NCI-H128 (cell line): ENCODE data around the gene FNDC3A.

Source experiments
- DNase-seq: peaks from one replicate; lab custom pipeline; 2025; ENCODE audit not compliant: unreplicated experiment; lab: John Stamatoyannopoulos, UW

The FNDC3A gene

GRCh38 chr13:49213539-49213938, 237.8 kb downstream of the FNDC3A start:
- no peak for DNase-seq

DNA sequence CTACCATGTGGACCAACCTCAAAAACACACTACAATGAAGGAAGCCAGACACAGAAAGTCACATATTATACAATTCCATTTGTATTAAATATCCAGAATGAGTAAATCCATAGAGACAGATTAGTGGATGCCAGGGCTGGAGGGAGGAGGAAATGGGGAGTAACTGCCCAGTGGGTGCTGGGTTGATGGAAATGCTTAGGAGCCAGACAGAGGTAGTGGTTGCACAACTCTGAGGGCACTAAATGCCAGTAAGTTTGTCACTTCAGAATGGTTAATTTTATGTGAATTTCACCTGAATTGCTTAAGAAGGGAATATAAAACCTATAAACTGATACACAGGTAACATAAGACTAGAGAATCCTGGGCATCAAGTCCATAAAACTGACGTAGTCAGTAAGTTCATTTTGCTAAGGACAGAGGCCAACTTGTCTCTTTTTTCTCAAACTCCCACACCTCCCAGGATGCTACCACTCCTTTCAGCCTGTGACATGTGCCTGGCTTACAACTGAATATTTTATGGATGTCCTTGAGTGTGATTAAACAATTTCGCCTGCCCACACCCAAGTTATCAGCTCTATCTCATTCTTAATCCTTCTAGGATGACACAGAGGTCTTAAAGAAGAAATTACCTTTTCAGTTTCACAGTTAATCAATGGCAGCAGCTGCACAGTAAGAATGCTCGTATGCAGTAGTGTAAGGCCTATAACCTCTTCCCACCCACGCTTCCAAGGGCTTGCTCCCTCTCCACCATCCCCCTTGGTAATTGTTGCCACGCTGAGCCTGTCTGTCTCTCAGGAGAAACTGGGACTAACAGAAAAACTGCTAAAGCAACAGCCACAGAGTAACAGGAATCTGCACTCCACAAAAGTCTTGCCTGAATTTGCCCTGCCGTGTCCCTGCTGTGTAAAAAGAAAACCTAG, 238.5 kb downstream of the FNDC3A start:
- DNase-seq = no peak

DNA sequence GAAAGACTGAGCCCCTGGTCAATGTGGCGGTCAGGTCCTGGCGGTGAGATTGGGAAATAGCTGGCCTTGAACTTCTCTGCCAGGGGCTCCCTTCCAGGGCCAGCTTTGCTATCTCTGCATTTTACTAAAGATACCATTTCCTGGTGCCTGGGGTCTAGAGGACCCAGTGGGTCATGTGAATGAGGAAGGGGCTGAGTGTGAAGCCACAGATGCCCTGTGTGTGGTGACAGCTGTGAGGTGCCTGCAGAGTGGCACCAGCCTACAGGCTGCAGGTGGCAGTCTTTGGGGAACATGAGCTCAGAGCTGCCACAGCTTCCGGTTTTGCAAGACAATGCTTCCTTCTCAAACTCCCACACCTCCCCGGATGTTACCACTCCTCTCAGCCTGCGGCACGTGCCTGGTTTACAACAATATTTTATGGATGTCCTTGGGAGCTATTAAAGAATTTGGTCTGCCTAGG, 239.2 kb downstream of the FNDC3A start:
- DNase-seq = no peak

DNA sequence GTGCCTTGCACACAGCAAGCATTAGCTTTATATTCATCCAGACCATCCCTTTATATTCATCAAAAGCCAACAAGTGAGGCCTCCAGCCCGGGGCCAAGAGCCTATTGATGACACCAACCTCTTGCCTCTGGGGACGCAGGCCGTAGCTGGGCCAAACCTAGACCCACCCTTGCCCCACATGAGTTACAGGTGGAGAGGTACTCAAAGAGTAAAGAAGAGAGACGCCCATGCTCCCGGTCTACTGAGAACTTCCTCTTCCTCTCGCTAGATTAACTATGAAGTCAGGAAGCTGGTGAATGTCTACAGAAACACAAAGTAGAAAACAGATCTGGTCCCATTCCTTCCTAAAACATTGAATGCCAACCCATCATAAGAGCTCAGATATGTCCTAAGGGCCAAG, 240.6 kb downstream of the FNDC3A start:
- no peak for DNase-seq

DNA sequence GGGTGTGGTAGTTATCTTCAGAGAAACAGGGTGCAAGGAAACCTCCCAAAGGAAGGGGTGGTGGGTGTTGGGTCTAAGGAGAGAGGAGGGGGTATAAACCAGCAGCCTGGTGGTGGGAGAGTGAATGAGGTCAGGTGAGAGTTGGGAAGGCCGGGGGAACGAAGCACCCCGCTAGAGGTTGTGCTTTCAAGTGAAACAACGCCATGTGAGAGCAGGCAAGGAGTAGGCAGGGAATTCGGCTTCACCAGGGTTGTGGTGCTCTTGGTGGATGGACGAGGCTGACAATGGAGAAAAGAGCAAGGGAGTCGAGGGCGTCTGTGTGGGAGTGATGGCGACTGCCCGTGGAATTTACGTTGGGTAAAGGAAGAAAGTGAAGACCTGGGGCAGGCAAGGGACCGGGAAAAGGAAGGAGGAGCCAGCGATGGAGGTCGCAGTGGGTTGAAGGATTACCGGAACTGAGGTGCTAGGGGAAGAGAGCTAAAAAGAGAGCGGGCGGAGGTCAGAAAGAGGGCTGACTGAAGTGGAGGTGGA, 242.3 kb downstream of the FNDC3A start:
- no peak for DNase-seq

DNA sequence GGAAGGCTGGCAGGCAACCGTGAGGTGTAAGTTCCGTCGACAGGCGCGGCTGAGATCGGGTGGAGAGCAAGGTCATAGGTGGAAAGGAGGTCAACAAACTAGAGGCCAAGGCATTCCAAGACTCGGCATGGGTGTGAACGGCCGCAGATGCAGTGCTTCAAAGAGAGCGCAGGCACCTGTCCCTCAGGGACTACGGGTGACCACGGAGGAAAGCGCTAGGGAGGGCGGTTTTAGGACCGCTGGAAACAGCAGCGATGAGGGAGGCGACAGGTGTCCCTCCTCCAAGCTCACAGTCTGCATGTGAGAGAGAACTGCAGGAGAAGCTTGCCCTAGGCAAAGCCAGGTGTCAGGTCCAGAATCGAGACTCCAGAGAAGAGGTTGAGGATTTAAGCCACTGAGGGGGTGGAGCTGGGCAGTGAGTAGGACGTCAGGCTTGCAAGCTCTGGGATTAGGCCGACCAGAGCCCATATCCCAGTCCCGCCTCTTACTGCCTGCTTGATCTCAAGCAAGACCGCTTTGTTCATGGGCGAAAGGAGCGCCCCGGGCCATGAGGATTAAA, 242.9 kb downstream of the FNDC3A start:
- no peak for DNase-seq

GRCh38 chr13:49219647-49220035, 243.9 kb downstream of the FNDC3A start:
- DNase-seq = no peak

DNA sequence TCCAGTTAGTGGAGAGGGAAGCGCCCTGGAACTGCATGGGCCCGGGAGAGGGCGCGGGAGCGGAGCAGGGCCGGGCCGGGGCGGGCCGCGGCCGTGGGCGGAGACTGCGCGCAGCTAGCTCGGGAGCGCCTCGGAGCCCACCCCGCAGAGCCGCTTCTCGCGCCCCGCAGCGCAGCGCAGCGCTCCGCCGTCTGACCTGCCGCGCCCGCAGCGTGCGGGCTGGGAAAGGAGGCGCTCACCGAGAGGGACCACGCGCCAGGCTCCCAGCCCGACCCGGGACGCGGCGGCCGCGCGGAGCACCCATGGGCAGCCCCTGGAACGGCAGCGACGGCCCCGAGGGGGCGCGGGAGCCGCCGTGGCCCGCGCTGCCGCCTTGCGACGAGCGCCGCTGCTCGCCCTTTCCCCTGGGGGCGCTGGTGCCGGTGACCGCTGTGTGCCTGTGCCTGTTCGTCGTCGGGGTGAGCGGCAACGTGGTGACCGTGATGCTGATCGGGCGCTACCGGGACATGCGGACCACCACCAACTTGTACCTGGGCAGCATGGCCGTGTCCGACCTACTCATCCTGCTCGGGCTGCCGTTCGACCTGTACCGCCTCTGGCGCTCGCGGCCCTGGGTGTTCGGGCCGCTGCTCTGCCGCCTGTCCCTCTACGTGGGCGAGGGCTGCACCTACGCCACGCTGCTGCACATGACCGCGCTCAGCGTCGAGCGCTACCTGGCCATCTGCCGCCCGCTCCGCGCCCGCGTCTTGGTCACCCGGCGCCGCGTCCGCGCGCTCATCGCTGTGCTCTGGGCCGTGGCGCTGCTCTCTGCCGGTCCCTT, 244.5 kb downstream of the FNDC3A start, which contains the start of gene MLNR:
Gene MLNR, plus strand, starts transcription at position 303 of the 820 bp plus-strand sequence. Its CDS starts 0 bp downstream, at position 303.
- no peak for DNase-seq

DNA sequence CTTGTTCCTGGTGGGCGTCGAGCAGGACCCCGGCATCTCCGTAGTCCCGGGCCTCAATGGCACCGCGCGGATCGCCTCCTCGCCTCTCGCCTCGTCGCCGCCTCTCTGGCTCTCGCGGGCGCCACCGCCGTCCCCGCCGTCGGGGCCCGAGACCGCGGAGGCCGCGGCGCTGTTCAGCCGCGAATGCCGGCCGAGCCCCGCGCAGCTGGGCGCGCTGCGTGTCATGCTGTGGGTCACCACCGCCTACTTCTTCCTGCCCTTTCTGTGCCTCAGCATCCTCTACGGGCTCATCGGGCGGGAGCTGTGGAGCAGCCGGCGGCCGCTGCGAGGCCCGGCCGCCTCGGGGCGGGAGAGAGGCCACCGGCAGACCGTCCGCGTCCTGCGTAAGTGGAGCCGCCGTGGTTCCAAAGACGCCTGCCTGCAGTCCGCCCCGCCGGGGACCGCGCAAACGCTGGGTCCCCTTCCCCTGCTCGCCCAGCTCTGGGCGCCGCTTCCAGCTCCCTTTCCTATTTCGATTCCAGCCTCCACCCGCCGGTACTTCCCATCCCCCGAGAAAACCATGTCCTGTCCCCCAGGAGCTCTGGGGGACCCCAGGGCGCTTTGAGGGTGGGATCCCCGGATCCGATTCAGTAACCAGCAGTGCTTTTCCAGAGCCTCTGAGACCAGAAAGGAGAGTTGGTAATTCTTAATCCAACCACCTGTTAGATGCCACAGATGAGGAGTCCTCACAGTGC, 245.3 kb downstream of the FNDC3A start:
- DNase-seq = no peak

DNA sequence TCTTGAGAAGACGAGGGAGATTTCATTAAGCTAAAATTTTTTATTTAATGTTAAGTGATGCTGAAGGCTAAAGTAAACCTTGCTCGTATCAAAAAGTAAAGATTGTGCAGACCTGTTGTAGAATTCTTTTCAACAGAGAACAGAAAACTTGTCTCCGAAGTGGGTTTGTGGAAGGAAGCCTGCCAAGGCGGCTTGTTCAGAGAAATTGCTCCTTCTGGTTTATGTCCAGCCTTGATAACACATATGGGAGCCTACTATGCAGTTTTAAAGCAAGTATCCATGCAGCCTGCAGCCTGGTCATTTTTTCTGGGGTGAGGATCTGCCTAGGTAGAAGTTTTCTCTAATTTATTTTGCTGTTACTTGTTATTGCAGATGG, 245.9 kb downstream of the FNDC3A start:
- DNase-seq = no peak

DNA sequence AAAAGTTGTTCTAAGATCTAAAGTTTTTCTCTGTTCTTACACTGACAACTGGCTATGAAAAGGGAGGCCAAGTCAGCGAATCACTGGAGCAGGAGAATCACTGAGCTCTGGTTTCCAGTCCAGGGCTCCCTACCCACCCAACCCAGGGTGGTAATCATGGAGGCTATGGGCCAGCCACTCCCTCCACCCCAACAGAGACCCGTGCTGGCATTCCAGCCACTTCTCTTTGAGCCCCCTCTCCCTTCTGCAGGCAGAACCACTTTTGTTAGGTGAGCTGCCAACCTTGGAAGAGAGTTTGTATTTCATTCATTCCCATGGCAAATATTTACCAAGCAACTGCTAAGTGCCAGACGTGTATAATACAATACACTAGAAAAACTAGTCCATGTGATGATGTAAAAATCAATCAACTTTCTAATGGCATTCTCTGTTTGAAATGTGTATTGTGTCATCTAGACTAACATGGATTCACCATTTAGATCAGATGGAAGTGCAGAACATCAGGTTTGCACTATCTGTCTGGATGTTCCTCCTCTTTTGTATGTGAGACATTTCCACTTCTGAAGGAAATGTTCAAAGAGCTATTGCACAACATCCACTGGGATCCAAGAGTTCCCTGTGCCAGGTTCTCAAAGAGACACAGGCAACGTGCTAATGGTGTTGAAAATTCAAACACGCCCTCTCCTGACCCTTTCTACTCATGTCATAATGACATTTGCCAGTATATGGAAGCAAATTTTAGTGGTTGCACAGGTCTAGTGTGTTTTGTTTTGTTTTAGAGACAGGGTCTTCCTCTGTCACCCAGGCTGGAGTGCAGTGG, 249.7 kb downstream of the FNDC3A start:
- no peak for DNase-seq

- no peak for DNase-seq
These were observed 250.9 kb downstream of the FNDC3A start for GRCh38 chr13:49226613-49227012.

- no peak for DNase-seq
These were observed 259.0 kb downstream of the FNDC3A start for GRCh38 chr13:49234741-49235140.

DNA sequence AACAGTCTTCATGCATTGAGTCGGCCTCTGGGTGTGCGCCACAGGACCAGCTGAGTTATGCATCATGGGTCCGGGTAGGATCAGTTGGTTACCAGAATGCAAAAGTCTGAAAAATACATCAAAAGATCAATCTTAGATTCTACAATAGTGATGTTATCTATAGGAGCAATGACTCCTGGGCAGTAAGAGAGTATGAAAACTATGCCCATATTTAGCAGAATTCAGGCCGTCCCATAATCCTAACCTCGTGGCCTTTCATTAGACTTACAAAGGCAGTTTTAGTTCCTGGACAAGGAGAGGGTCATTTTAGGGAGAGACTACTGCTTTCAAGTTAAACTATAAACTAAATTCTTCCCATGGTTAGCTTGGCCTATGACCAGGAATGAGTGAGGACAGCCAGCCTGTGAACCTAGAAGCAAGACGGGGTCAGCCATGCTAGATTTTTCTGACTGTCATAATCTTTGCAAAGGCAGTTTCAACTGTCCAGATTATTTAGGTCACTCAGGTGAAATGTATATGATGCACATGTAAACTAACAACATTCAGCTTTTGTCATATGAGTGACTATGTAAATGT, 260.2 kb downstream of the FNDC3A start:
- DNase-seq = no peak

- no peak for DNase-seq
These were observed 262.9 kb downstream of the FNDC3A start for GRCh38 chr13:49238621-49239020.

- DNase-seq = no peak
These were observed 264.3 kb downstream of the FNDC3A start for GRCh38 chr13:49240017-49240416.

GRCh38 chr13:49241296-49241695, 265.6 kb downstream of the FNDC3A start:
- no peak for DNase-seq

GRCh38 chr13:49245101-49245500, 269.4 kb downstream of the FNDC3A start:
- DNase-seq = no peak

GRCh38 chr13:49246850-49247642, 271.3 kb downstream of the FNDC3A start:
- DNase-seq = no peak
